GM18505 (cell line): ENCODE results near the gene OR5B21.
A peak's percentile ranks its signal among the peaks of the same experiment; 100 is the strongest.

Experiments
- ATAC-seq: cut with Tn5 transposase; IDR thresholded peaks from one replicate; pipeline ENCODE4 v1.9.1; 2021; ENCODE audit not compliant: unreplicated experiment
- POLR2A ChIP-seq: IDR thresholded peaks from 4 replicates; pipeline ENCODE4 v1.6.1; 2011; ENCODE audit warnings: borderline replicate concordance; ENCODE audit not compliant: insufficient read depth, insufficient read length; ENCODE audit errors: extremely low read depth

OR5B21 gene

DNA sequence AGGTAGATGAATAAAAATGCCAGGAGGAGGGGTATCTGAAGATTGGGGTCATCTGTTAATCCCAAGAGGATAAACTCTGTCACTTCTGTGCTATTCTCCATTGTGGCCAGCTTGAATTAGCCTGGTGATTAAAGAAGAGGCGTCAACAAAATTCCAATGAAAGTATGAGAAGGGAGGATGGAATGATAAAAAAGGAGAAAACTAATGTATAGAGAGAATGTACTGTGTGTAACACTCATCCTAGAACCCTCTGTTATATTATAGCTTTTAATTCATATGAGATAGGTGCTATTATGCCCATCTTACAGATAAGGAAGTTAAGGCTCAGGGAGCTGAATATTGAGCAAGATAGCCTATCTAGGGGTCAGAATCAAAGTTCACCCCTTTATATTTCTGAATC, at the start of gene OR5B21:
OR5B21 (minus strand) TSS at position 101 of the 400 bp plus-strand sequence; CDS start at position 101, 0 bp downstream.
- no peak for ATAC-seq
- no peak for TF ChIP-seq POLR2A

DNA sequence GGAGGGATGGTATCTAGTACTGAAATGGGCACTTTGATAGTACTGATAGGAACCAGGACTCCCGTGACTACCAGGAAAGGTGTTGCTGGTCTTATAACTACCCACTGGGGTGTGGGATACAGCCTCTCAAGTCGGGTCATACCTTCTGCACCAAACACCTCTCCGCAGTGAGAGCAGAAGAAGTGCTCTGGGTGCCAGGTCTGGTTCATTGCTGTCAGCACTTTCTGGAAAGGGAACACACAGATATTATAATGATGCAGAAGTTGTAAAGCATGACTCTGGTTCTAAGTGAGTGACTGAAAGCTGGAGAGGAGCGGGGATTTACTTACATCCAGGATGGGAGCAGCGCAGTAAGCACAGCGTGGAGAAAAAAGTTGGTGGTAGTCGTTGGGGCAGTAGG, 41.7 kb upstream of the OR5B21 start:
- no peak for TF ChIP-seq POLR2A

DNA sequence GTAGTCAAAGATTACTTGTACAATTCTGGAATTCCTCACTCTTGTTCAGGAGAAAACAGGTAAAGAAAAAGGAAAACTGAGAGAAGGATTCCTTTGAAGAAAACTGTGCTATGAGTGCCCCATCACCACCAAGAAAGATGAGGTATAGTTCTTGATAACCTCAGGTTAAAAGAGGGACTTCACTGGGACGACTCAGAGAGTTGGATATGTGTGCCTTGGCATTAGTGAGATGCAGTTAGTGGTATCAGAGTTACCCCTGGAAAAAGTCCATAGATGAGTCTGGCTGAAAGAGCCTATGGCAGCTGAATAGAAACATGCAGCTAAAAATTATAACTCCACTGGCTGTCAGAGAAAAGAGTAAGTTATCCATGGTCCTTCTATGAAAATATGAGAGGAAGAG, 38.9 kb upstream of the OR5B21 start:
- no peak for ATAC-seq

More for the DNA sequence above, 41.7 kb upstream of the OR5B21 start:
- ATAC-seq = no peak

DNA sequence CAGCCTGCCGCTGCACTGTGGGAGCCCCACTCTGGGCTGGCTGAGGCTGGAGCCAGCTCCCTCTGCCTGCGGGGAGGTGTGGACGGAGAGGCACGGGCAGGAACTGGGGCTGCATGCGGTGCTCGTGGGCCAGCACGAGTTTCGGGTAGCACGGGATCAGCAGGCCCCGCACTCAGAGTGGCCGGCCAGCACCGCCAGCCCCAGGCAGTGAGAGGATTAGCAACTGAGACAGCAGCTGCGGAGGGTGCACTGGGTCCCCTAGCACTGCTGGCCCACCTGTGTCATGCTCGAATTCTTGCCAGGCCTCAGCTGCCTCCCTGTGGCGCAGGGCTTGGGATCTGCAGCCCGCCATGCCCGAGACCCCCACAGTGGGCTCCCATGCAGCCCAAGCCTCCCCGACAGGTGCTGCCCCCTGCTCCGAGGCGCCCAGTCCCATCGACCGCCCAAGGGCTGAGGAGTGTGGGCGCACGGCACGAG, 24.0 kb upstream of the OR5B21 start:
- TF ChIP-seq POLR2A = no peak
- no peak for ATAC-seq

More for the DNA sequence above, 38.9 kb upstream of the OR5B21 start:
- no peak for TF ChIP-seq POLR2A

DNA sequence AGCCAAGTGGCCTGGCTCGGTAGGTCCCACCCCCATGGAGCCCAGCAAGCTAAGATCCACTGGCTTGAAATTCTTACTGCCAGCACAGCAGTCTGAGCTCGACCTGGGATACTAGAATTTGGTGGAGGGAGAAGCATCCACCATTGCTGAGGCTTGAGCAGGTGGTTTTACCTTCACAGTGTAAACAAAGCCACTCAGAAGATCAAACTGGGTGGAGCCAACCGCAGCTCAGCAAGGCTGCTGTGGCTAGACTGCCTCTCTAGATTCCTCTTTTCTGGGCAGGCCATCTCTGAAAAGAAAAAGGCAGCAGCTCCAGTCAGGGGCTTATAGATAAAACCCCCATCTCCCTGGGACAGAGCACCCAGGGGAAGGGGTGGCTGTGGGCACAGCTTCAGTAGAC, 22.3 kb upstream of the OR5B21 start:
- no peak for TF ChIP-seq POLR2A
- ATAC-seq = no peak

DNA sequence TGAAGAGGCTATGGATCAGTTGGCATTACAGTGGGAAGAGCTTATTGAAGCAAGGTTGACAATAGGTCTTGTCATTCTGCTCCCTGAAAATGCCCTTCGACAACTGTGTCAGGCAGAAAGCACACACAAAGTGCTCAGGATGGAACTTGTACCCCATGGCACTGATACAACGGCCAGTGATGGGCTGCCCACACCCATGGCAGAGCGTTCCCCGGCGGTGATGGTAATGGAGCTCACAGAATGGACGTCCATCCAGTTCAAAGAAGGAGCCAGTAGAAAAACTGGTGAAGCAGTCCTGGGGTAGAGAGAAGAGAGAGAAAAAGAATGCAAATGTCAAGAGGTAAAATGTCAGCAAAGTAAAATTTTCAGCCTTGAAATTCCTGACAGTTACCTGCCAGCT, 19.5 kb upstream of the OR5B21 start:
- no peak for ATAC-seq
- no peak for TF ChIP-seq POLR2A

DNA sequence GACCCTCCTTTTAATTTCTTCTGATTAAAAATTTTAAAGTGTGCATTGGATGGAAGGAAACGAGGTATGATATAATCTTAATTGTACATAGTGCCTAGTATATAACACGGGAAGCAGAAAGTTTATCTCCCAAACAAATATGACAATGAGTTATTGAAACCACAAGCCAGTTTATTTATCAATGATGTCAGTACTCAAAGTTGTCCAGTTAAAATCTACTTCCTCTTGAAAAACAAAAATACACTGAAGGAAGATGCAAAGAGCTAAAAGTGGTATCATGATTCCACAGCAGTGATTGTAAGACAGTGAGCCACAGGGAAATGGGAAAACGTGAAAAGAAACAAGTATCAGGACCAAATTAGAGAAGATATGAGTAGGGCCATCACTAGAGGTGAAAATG, 18.8 kb upstream of the OR5B21 start:
- TF ChIP-seq POLR2A = no peak
- no peak for ATAC-seq

DNA sequence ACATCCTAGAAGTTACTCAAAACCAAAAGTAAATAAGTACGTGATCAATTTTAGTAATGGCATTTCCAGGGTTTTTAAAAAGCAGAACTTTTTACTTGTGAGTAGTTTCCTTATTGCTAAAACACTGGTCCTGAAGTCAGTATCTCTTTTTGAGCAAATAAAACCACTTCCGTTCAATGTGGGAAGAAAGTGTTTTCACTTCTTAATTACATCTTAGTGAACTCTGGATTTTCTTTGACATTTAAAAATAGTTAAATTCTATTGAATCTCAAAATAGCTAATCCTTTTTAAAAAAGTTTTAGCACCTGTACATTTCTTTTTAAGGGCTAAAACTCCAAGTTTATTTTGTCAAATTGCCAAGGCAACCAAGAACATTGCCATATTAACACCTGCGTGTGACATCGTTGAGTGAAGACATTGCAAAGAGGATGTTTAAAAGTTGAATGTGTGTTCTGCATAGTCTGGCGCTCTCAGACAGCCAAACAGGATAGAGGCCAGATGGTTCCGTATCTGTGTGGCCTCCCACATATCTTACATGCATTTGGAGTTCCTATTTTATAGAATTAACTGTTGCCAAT, 17.2 kb upstream of the OR5B21 start:
- peak; percentile 84 for ATAC-seq

DNA sequence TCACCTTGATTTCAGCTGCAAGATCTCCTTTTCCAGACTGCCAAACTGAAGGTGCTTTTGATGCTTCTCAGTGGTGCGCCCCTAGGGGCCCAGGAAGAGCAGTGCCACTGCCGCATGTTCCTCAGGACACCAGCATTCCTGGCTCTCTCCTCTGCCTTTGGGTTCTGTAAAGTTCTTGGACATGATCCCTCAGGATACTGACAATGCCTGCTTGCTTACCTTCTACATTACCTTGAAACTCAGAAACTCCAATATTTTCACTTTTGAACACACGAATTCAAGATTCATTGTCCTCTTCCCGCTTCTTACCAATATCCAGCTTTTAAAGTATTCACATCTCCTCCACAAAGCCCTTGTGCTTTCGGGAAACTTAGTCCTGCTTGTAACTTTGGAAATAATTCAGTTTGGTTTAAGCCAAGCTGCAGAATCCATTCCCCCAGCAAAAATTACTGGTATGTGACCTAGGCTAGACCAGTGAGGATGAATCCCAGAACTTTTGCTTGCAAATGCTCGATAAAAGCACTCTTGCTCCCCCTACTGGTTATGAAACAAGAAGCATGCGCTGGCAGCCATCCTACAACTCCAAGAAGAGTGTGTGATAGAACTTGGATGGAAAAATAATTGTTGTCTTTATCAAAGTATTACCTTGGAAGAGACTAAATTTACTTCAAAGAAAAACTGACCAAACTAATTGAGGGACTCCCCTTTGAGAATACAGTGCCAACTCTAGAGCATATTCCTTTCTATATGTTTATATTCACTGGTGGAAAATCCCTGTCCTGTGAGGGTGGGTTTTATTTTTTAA, 16.5 kb upstream of the OR5B21 start:
- no peak for TF ChIP-seq POLR2A
- ATAC-seq = peak; percentile 31

More for the DNA sequence above, 17.2 kb upstream of the OR5B21 start:
- TF ChIP-seq POLR2A = no peak

DNA sequence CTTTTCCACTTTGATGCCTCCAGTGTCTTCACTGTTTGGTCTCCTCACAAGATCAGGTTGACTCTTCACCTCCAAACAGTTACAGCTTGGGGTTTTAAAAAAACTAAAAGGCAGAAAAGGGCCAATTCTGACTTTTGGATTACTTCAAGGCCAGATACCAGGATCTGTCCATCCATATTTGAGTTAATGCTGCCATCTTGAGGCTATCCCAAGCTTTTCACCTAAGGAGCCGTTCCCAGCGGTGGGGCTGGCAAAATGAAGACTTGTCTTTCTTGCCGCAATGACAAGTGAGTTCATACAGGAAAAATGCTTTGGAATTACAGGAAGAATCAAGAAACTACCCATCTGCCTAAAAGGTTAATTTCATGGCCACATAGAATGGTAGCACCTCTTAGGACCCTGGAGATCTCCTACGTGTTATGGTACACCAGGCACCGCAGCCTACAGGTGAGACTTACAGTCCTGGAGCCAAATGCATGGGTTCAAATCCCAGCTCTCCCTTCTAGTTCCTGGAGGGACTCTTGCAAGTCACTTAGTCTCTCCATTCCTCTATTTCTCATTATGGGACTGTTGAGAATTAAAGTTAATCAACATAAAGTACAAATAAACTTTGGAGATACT, 6.0 kb upstream of the OR5B21 start:
- ATAC-seq = peak; percentile 62

DNA sequence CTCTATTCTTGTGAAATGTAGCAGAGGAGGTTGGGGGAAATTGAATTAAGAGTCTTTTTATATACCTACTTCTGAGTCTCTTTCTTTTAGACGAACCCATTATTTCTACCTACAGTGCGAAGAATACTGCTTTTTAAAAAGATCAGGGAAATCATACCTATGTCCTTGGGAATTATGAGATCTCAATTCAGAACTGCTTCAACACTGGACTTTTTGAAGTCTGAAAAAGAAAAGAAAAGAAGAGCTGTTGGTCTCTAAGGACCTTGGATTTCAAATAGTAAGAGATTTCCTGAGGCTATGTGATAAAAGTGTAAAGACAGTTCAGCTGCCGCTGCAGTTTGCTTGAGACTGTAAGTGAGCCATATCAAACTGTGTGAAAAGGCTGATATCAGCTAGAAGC, 3.7 kb upstream of the OR5B21 start:
- no peak for TF ChIP-seq POLR2A
- ATAC-seq = no peak

More for the DNA sequence above, 6.0 kb upstream of the OR5B21 start:
- no peak for TF ChIP-seq POLR2A

DNA sequence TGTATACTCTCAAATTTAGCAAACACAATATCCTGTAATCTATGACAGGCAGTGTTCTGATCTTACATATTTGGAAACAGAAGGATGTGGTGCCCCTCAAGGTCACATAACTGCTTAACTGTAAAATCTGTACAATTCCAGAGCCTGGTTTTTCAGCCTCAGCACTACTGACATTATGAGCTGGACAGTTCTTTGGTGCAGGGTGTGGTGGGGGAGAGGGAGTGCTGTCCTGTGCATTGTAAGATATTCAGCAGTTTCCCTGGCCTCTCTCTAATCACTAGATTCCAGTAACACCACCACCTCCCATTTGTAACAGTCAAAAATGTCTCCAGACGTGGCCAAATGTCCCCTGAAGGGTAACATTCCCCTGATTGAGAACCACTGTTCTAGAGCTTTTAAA, 1.8 kb upstream of the OR5B21 start:
- no peak for ATAC-seq
- TF ChIP-seq POLR2A = no peak

DNA sequence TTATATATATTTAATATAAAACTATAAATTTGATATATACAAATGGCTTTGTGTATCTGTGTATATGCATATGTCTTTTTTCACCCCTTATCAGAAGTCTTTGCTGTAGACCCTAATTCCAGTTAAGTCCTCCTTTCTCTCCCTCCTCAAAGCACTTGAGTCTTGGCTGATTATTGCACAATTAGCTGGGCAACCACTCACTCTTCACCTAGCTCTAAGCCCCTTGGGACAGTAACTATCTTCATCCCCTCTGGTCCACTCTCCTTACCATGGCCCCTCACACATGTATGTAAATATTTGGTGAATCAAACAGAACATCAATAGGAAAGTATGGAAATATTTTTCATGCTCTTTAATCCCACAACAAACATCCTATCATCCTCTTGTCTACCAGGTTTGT, 909 bp upstream of the OR5B21 start:
- TF ChIP-seq POLR2A = no peak
- ATAC-seq = no peak

DNA sequence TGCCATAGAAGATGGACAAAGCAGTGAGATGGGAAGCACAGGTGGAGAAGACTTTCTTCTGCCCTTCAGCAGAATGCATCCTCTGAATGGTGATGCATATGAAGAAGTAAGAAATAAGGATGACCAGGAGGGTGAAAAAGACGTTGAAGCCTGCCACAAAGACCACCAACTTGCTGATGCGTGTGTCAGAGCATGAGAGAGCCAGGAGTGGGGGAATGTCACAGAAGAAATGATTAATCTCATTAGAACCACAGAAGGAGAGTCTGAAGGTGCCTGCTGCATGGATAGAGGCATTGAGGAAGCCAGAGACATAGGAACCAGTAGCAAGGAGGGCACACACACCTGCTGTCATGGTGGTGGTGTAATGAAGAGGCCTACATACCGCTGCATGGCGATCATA, 550 bp downstream of the OR5B21 start:
- TF ChIP-seq POLR2A = no peak
- ATAC-seq = no peak
